ENCODE data around the gene HAPLN1.
"Not testable (repeated sequence)": the region's sequence is repeated elsewhere in the genome, so short reads cannot be mapped to it uniquely, and the experiment has no call there.

Gene HAPLN1

GRCh38 chr5:83720836-83721537, at the start of gene HAPLN1:
TSS of gene HAPLN1 (minus strand) at chr5:83720855. CDS start at chr5:83673523, 47,332 bp downstream.
- DNase-seq (ENCODE audit: low spot score), result no peak

DNA sequence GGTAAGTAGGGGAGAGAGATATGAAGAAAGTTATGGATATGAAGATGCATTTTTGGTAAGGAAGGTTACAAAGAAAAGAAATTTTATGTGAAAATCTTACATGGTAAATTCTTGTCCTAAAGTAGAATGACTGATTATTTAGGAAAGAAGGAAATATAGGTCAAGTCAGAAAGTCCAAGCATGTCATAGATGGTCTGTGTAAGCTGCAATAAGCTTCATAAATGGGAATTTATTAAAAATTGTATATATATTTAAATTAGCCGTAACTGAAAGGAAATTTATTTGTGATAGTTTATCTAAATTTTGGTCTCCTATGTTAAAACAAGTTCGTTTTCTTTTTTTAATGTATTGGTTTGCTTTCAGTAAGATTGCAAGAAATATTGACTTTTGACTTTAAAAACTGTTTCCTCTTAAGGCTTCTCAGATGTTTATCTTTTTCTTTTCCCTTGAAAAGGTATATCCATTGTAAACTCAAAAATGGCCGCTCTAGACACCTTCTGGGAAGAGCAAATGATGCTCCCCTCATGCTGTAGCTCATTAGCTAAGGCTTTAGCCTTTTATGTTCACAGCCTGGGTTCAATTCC, 46.8 kb upstream of the HAPLN1 start:
- no peak for DNase-seq (ENCODE audit: low spot score)

GRCh38 chr5:83764101-83764500, 43.4 kb upstream of the HAPLN1 start:
- no peak for DNase-seq (ENCODE audit: low spot score)

GRCh38 chr5:83760579-83760978, 39.9 kb upstream of the HAPLN1 start:
- DNase-seq (ENCODE audit: low spot score), result no peak

DNA sequence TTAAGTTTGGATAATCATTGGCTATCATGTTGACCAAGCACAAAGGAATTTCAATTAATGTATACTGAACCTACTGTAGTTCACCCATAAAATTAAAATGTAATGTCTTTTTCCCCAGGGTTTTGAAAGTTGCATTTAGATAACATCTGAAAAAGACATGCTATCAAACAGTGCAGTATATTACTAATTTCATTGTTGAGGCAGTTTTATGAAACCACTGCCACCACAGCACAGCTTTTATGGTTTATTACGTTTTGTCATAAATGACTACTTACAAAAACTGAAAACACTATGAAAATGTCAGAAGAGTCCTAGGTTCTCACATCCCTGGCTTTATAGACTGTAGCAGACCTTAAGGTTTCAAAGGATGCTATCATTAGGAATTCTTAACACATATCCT, 32.0 kb upstream of the HAPLN1 start:
- DNase-seq (ENCODE audit: low spot score), result no peak

- DNase-seq (ENCODE audit: low spot score), result no peak
Measured at GRCh38 chr5:83751201-83751600, 30.5 kb upstream of the HAPLN1 start.

DNA sequence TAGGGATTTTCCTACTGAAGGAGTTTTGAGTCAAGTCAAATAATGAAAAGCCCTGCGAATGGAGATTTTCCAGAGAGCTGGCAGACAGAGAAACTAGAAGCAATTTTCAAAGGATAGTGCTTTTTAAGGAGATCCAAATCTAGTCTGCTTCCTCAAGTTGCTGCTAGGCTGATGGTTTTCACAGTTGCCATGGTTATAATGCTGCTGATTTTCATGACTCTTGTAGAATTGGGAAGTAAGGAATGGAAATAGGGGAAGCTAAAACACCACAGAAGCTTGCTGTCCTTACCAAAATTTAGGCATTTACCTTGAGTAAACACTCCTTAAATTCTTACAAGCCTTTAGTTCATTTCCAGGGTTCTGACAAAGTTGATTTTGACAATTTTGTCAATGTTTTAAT, 30.1 kb upstream of the HAPLN1 start:
- no peak for DNase-seq (ENCODE audit: low spot score)

- DNase-seq (ENCODE audit: low spot score), result no peak
Measured at GRCh38 chr5:83745816-83746215, 25.2 kb upstream of the HAPLN1 start.

DNA sequence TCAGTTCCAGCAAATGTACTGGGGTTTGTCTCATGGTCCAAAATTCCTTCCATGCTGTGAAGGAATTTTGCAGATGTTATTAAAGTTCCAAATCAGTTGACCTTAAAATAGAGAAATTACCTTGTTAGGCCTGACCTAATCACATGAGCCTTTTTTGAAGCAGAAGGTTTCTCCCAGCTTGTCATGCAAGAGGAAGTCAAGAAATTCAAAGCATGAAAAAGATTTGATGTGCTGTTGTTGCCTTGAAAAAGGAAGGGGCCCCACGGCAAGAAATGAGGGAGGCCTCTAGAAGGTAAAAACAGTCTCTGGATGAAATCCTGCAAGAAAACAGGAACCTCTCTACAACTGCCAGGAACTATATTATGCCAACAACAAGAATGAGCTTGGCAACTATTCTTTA, 24.2 kb upstream of the HAPLN1 start:
- DNase-seq (ENCODE audit: low spot score), result no peak

GRCh38 chr5:83742089-83742488, 21.4 kb upstream of the HAPLN1 start:
- DNase-seq (ENCODE audit: low spot score), result no peak

DNA sequence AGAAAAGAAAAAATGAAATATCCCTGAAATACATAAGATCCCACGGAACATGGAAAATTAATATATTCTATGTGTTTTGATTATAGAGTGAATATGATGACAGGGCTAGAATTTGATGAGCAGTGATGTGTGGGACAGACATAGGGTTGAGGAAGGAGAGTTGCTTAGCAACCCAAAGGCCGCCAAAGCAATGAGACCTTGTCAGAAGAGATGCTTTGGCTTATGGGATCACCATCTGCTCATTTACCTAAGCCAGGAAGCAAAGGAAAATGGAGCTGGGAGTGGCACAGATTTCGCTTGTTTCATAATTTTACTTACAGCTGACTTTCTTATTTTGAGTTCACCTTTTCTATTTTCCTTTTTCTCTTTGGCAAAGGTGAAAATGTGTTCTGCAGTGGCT, 20.9 kb upstream of the HAPLN1 start:
- DNase-seq (ENCODE audit: low spot score), result no peak

- DNase-seq (ENCODE audit: low spot score), result no peak
Measured at GRCh38 chr5:83740741-83741140, 20.1 kb upstream of the HAPLN1 start.

DNA sequence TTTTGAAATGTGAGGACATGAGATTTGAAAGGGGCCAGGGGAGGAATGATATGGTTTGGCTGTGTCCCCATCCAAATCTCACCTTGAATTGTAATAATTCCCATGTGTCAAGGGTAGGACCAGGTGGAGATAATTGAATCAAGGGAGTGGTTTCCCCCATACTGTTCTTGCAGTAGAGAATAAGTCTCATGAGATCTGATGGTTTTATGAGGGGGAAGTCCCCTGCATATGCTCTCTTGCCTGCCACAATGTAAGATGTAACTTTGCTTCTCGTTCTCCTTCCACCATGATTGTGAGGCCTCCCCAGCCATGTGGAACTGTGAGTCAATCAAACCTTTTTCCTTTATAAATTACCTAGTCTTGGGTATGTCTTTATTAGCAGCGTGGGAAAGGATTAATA, 15.5 kb upstream of the HAPLN1 start:
- DNase-seq (ENCODE audit: low spot score), result not testable (repeated sequence)

- not testable (repeated sequence) for DNase-seq (ENCODE audit: low spot score)
Measured at GRCh38 chr5:83735058-83735457, 14.4 kb upstream of the HAPLN1 start.

- no peak for DNase-seq (ENCODE audit: low spot score)
Measured at GRCh38 chr5:83731638-83732037, 11.0 kb upstream of the HAPLN1 start.

DNA sequence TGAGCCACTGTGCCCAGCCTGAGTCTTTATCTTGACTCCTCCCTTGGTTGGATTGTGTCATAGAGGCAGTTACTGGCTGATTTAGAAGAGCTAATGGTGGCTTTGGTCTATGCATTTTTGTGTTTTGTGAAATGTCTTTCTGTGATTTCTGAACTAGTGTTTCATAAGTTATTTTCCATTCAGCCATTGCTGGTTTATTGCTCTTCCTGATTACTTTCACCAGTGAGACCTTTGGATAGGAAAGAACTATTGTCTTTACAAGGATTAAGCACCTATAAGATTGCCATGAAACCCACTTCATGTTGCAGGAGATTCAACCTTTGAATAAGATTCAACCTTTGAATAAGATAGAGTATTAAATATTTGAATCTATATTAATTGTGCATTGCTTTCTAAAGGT, 8.7 kb upstream of the HAPLN1 start:
- DNase-seq (ENCODE audit: low spot score), result no peak

DNA sequence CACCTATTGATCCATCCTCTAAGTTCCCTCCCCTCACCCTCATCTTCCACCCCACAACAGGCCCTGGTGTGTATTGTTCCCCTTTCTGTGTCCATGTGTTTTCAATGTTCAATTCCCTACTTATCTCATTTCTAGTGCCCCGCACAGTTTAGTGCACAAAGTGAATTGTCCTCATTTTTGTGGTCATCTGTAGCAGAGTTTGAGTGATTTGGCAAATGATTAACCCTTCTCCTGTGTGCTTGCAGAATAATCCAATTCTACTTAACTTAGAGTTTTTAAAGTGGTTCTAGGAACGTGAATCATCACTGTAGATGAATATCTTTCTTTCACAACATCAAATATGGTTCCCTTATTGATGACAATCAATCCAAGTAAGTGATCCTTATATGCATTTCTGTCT, 6.3 kb upstream of the HAPLN1 start:
- DNase-seq (ENCODE audit: low spot score), result no peak

GRCh38 chr5:83724935-83725334, 4.3 kb upstream of the HAPLN1 start:
- no peak for DNase-seq (ENCODE audit: low spot score)

GRCh38 chr5:83724001-83724400, 3.3 kb upstream of the HAPLN1 start:
- DNase-seq (ENCODE audit: low spot score), result no peak

DNA sequence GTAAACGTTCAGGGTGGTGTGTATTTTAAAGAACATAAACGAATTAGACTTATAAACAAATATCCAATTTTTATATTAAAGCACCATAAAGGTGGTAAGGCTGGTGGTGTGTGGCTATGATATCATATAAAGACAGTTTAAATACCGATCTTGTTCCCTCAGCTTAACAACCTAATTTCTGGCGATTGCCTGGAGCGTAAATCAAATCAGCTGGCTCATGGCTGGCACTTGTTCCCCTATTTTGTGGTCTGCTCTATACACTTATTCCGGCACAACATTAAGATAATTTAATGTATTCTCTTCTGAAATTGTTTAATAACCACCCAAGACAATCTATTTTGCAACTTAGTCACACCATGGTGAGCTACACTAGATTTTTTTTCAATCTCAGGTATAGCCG, 2.4 kb upstream of the HAPLN1 start:
- no peak for DNase-seq (ENCODE audit: low spot score)

DNA sequence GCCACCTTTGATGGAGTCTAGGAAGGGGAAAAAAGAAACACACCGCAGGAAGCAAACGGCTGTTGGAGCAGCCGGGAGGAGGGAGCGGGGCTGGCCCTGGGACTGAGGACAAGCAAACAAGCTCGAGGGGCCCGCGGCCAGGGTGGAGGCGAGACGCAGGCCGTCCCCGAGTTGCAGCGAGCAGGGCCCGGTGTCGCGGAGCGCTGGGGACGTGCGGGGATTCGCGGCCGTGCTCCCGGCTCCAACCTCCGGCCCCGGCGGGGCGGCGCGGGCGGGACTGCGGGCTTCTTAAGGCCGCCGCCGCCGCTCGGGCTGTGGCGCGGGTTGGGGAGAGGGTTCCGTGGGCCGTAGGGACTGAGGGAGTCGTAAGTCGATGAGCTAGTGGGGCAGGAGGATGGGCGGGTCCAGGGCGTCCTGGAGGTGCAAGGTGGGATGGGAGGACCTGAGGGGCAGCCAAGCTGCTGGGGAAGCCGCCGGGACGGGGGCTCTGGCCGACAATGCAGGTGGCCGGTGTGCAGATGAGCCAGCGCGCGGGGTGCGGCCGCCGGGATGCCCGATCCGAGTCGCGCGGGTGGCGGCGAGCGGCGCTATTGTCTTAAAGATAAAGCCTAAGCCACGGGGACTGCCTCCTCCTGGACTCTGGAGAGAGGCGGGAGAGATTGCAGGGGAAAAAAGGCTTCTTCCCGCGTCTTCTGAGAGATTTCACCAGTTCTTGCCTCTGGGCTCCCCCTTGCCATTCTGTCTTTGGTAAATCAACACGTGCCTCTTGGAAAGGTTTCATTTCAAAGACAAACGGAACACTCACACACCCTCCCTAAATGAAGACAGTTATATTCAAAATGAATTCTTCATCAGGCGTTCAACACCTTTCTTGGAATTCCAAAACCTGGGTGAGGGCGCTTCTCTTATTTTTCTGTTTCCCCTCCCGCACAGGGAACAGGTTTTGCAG, 1.6 kb upstream of the HAPLN1 start:
- peak; percentile 81 for DNase-seq (ENCODE audit: low spot score)

DNA sequence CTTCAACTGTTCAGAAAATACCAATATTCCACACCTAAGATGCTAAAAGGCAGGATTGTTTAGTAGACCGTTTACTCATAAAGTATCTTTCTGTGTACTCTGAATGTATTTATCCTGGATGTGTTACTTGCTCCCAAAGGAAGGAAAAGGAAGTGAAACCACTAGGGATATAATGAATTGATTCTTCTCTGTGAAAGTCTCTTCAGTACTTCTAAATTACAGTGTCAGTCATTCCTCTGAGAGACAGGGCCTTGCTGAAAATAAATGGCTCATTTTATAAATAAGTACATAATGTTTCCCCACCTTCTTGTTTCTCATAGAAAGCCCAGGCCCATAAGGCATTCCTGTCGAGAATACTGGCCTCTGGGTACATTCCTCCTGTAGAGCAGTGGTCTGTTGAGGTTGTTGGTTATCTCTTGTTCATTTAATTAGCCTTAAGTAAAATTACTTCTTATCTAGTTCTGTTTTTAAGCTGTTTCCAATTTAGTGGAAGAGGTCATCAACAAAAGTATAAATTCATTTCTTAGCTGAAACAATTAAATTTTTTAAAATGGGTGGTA, 1.6 kb downstream of the HAPLN1 start:
- DNase-seq (ENCODE audit: low spot score), result no peak

Data from hepatic stellate cell (primary cell).